PC-3 (cell line): ENCODE data around the gene ZMYM4. TPM values are rescaled to one million over a fixed set of nuclear protein-coding genes. Genes with fewer than 3 reads are reported as not detected.
"Not testable (repeated sequence)": the region's sequence is repeated elsewhere in the genome, so short reads cannot be mapped to it uniquely, and the experiment has no call there.

Source experiments
- ATAC-seq: fragments of 200-7000 bp; cut with Tn5 transposase; 2 replicates; pipeline ENCODE4 v1.9.1; 2020; ENCODE audit warnings: mild to moderate bottlenecking, moderate library complexity
- BruUV-seq: library from RNA; stranded (reverse); fragments of 400-500 nt; replicated peaks from 2 replicates; lab custom pipeline; 2021; lab: Mats Ljungman, UMichigan
- CTCF ChIA-PET: fragments of 300-600 bp; sonication (Branson Sonifier 250); formaldehyde crosslinking; loops from one replicate; lab custom pipeline; 2022; ENCODE audit warnings: antibody characterized with exemption; lab: Charles Lee
- POLR2A ChIA-PET: fragments of 300-600 bp; sonication (Branson Sonifier 250); formaldehyde crosslinking; loops from one replicate; lab custom pipeline; 2022; ENCODE audit warnings: antibody characterized with exemption; ENCODE audit not compliant: unreplicated experiment; lab: Charles Lee
- DNase-seq: peaks from one replicate; pipeline ENCODE4 v3.0.0-alpha.2; 2015
- H2AFZ ChIP-seq: fragments of 300-600 bp; sonication (generic); 2 replicates; pipeline ENCODE4 v1.6.0; 2016; ENCODE audit warnings: antibody characterized with exemption, low read length
- H3F3A ChIP-seq: fragments of 300-600 bp; sonication (generic); one replicate; pipeline ENCODE4 v1.6.0; 2017; ENCODE audit warnings: antibody characterized with exemption, low read length, control low read depth, mild to moderate bottlenecking; ENCODE audit not compliant: unreplicated experiment
- H3K27ac ChIP-seq: fragments of 300-600 bp; sonication (generic); 2 replicates; pipeline ENCODE4 v1.5.1; 2016; ENCODE audit warnings: mild to moderate bottlenecking, low read length
- H3K27me3 ChIP-seq: fragments of 300-600 bp; sonication (generic); 2 replicates; pipeline ENCODE4 v1.6.1; 2016; ENCODE audit warnings: low read length, mixed read lengths
- H3K36me3 ChIP-seq: fragments of 300-600 bp; sonication (generic); 2 replicates; pipeline ENCODE4 v1.6.1; 2016; ENCODE audit warnings: low read depth, mixed run types, low read length, mixed read lengths
- H3K4me1 ChIP-seq: fragments of 300-600 bp; sonication (generic); 2 replicates; pipeline ENCODE4 v1.5.1; 2016; ENCODE audit warnings: low read length; ENCODE audit not compliant: insufficient read depth
- H3K4me2 ChIP-seq: fragments of 300-600 bp; sonication (generic); 2 replicates; pipeline ENCODE4 v1.6.0; 2016; ENCODE audit warnings: low read length
- H3K4me3 ChIP-seq: fragments of 300-600 bp; sonication (generic); 2 replicates; pipeline ENCODE4 v1.5.1; 2016; ENCODE audit warnings: mild to moderate bottlenecking, low read length, mixed read lengths
- H3K79me2 ChIP-seq: fragments of 300-600 bp; sonication (generic); 2 replicates; pipeline ENCODE4 v1.6.1; 2017; ENCODE audit warnings: low read length, mixed read lengths
- H3K9ac ChIP-seq: fragments of 300-600 bp; sonication (generic); 2 replicates; pipeline ENCODE4 v1.6.0; 2016; ENCODE audit warnings: mild to moderate bottlenecking, low read length
- H3K9me2 ChIP-seq: fragments of 300-600 bp; sonication (generic); replicated peaks from 2 replicates; pipeline ENCODE4 v1.6.1; 2016; ENCODE audit warnings: mixed run types, low read length, mixed read lengths
- H3K9me3 ChIP-seq: fragments of 300-600 bp; sonication (generic); 2 replicates; pipeline ENCODE4 v1.6.1; 2016; ENCODE audit warnings: low read length, mixed read lengths
- H4K20me1 ChIP-seq: fragments of 300-600 bp; sonication (generic); 2 replicates; pipeline ENCODE4 v1.6.1; 2016; ENCODE audit warnings: low read length, mixed read lengths
- EZH2 ChIP-seq: fragments of 300-600 bp; sonication (generic); IDR thresholded peaks from one replicate; pipeline ENCODE4 v1.6.1; 2017; ENCODE audit warnings: antibody characterized with exemption, mild to moderate bottlenecking, low read length; ENCODE audit not compliant: unreplicated experiment
- EZH2phosphoT487 ChIP-seq: fragments of 300-600 bp; sonication (generic); IDR thresholded peaks from 2 replicates; pipeline ENCODE4 v1.6.1; 2018; ENCODE audit warnings: mild to moderate bottlenecking, antibody characterized with exemption, low read length, borderline replicate concordance
- intact Hi-C: fragments of 100-400 bp; cut with micrococcal nuclease; formaldehyde crosslinking; loops from 2 replicates; pipeline ENCODE4 v1.9.0; 2023
- total RNA-seq: library from RNA; depleted of rRNA; stranded (reverse); fragments of >200 nt; gene quantifications from 2 replicates; pipeline ENCODE4 v1.2.3, GENCODE V29; 2014
- TF ChIP-seq, protein P1 (sequence below): fragments of 300-600 bp; sonication (generic); conservative IDR thresholded peaks from 2 replicates; pipeline ENCODE4 v1.5.1; 2017; ENCODE audit warnings: antibody characterized with exemption, low read depth, mild to moderate bottlenecking, low read length

The ZMYM4 gene
- total RNA-seq, 1 experiment from 2014 or later = 28.5 TPM

- CTCF ChIA-PET = no interaction called here
- intact Hi-C loops = no loop called here
- no TSS peak for BruUV-seq
Measured at GRCh38 chr1:35229587-35230360, 38.7 kb upstream of the ZMYM4 start.

GRCh38 chr1:35231287-35231686 lies 37.2 kb upstream of the ZMYM4 start:
- Histone ChIP-seq H3K4me2 (no peak overlapping the region), H4K20me1 (no peaks in the 10 kb centered on the region), H3F3A (no peaks in the 10 kb centered on the region), H2AFZ (no peak overlapping the region), H3K79me2 (no peaks in the 10 kb centered on the region), H3K27ac (no peak overlapping the region), H3K4me3 (no peak overlapping the region), H3K4me1 (no peaks in the 10 kb centered on the region), H3K9me3 (no peaks in the 10 kb centered on the region), H3K36me3 (no peaks in the 10 kb centered on the region), H3K9me2 (no peaks in the 10 kb centered on the region), H3K9ac (no peak overlapping the region), H3K27me3 (no peaks in the 10 kb centered on the region)
- intact Hi-C loops = no loop called here
- DNase-seq = no peak
- POLR2A ChIA-PET = no interaction called here
- TF ChIP-seq, protein P1, sequence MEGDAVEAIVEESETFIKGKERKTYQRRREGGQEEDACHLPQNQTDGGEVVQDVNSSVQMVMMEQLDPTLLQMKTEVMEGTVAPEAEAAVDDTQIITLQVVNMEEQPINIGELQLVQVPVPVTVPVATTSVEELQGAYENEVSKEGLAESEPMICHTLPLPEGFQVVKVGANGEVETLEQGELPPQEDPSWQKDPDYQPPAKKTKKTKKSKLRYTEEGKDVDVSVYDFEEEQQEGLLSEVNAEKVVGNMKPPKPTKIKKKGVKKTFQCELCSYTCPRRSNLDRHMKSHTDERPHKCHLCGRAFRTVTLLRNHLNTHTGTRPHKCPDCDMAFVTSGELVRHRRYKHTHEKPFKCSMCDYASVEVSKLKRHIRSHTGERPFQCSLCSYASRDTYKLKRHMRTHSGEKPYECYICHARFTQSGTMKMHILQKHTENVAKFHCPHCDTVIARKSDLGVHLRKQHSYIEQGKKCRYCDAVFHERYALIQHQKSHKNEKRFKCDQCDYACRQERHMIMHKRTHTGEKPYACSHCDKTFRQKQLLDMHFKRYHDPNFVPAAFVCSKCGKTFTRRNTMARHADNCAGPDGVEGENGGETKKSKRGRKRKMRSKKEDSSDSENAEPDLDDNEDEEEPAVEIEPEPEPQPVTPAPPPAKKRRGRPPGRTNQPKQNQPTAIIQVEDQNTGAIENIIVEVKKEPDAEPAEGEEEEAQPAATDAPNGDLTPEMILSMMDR = no peak
- TF ChIP-seq EZH2 (no peak), EZH2phosphoT487 (no peak)
- no TSS peak for BruUV-seq
- ATAC-seq = no peak
- CTCF ChIA-PET = no interaction called here

More at GRCh38 chr1:35229587-35230360, 38.7 kb upstream of the ZMYM4 start:
- Histone ChIP-seq H3K4me3 (no peak overlapping the region), H3K27me3 (no peaks in the 10 kb centered on the region), H3K9me2 (no peaks in the 10 kb centered on the region), H3K27ac (no peak overlapping the region), H3K9ac (no peak overlapping the region), H3K9me3 (no peaks in the 10 kb centered on the region), H4K20me1 (no peaks in the 10 kb centered on the region), H3K4me2 (no peak overlapping the region), H3K4me1 (no peaks in the 10 kb centered on the region), H3F3A (no peaks in the 10 kb centered on the region), H3K36me3 (no peaks in the 10 kb centered on the region), H3K79me2 (no peaks in the 10 kb centered on the region), H2AFZ (no peak overlapping the region)
- TF ChIP-seq EZH2phosphoT487 (no peak), EZH2 (no peak)
- TF ChIP-seq, protein P1 = no peak
- POLR2A ChIA-PET = no interaction called here
- DNase-seq = no peak
- no peak; the same call in 1 of the 2 replicates for ATAC-seq

- DNase-seq, H3K27ac ChIP-seq, H4K20me1 ChIP-seq, H2AFZ ChIP-seq, POLR2A ChIA-PET, H3K9me2 ChIP-seq, H3K9me3 ChIP-seq, H3K4me3 ChIP-seq, H3K36me3 ChIP-seq, CTCF ChIA-PET, ATAC-seq, H3F3A ChIP-seq, H3K79me2 ChIP-seq, H3K9ac ChIP-seq, BruUV-seq, H3K27me3 ChIP-seq, H3K4me1 ChIP-seq, H3K4me2 ChIP-seq, intact Hi-C loops: not testable (repeated sequence)
Measured at GRCh38 chr1:35236772-35237171, 31.7 kb upstream of the ZMYM4 start.
